ENCODE results near the gene ZNF813.
"Not testable (repeated sequence)": the region's sequence is repeated elsewhere in the genome, so short reads cannot be mapped to it uniquely, and the experiment has no call there.

Gene ZNF813

GRCh38 chr19:53467485-53468262, at the start of gene ZNF813:
ZNF813 (plus strand) TSS chr19:53467733; CDS start chr19:53483823, 16,090 bp downstream.
- in situ Hi-C loops (cut with MboI; ENCODE audit: low sequenced_read_pairs) = no loop called here

GRCh38 chr19:53420520-53421315, 46.8 kb upstream of the ZNF813 start:
- in situ Hi-C loops (cut with MboI; ENCODE audit: low sequenced_read_pairs) = not testable (repeated sequence)

GRCh38 chr19:53422551-53422950, 45.0 kb upstream of the ZNF813 start:
- in situ Hi-C loops (cut with MboI; ENCODE audit: low sequenced_read_pairs) = no loop called here

- in situ Hi-C loops (cut with MboI; ENCODE audit: low sequenced_read_pairs) = not testable (repeated sequence)
Observed at GRCh38 chr19:53423074-53423473, 44.5 kb upstream of the ZNF813 start.

GRCh38 chr19:53423680-53424079, 43.9 kb upstream of the ZNF813 start:
- in situ Hi-C loops (cut with MboI; ENCODE audit: low sequenced_read_pairs) = not testable (repeated sequence)

GRCh38 chr19:53424968-53425597, 42.5 kb upstream of the ZNF813 start:
- in situ Hi-C loops (cut with MboI; ENCODE audit: low sequenced_read_pairs) = no loop called here

- in situ Hi-C loops (cut with MboI; ENCODE audit: low sequenced_read_pairs) = no loop called here
Observed at GRCh38 chr19:53431399-53432087, 36.0 kb upstream of the ZNF813 start, which contains the start of gene ZNF761. ZNF761 (plus strand) TSS chr19:53431984; CDS start chr19:53447269, 15,285 bp downstream.

- in situ Hi-C loops (cut with MboI; ENCODE audit: low sequenced_read_pairs) = no loop called here
Observed at GRCh38 chr19:53432088-53432661, 35.4 kb upstream of the ZNF813 start.

- in situ Hi-C loops (cut with MboI; ENCODE audit: low sequenced_read_pairs) = not testable (repeated sequence)
Observed at GRCh38 chr19:53443809-53444208, 23.7 kb upstream of the ZNF813 start.

- in situ Hi-C loops (cut with MboI; ENCODE audit: low sequenced_read_pairs) = not testable (repeated sequence)
Observed at GRCh38 chr19:53447196-53447595, 20.3 kb upstream of the ZNF813 start.

GRCh38 chr19:53455828-53456227, 11.7 kb upstream of the ZNF813 start:
- in situ Hi-C loops (cut with MboI; ENCODE audit: low sequenced_read_pairs) = no loop called here

GRCh38 chr19:53460131-53460721, 7.3 kb upstream of the ZNF813 start:
- in situ Hi-C loops (cut with MboI; ENCODE audit: low sequenced_read_pairs) = not testable (repeated sequence)

GRCh38 chr19:53461866-53462265, 5.7 kb upstream of the ZNF813 start:
- in situ Hi-C loops (cut with MboI; ENCODE audit: low sequenced_read_pairs) = no loop called here

GRCh38 chr19:53462861-53463260, 4.7 kb upstream of the ZNF813 start:
- in situ Hi-C loops (cut with MboI; ENCODE audit: low sequenced_read_pairs) = no loop called here

- in situ Hi-C loops (cut with MboI; ENCODE audit: low sequenced_read_pairs) = no loop called here
Observed at GRCh38 chr19:53463263-53463662, 4.3 kb upstream of the ZNF813 start.

GRCh38 chr19:53466726-53467484, 628 bp upstream of the ZNF813 start:
- in situ Hi-C loops (cut with MboI; ENCODE audit: low sequenced_read_pairs) = no loop called here

GRCh38 chr19:53468628-53469027, 1.1 kb downstream of the ZNF813 start:
- in situ Hi-C loops (cut with MboI; ENCODE audit: low sequenced_read_pairs) = not testable (repeated sequence)

- in situ Hi-C loops (cut with MboI; ENCODE audit: low sequenced_read_pairs) = no loop called here
Observed at GRCh38 chr19:53471916-53472315, 4.4 kb downstream of the ZNF813 start.

GRCh38 chr19:53474832-53475231, 7.3 kb downstream of the ZNF813 start:
- in situ Hi-C loops (cut with MboI; ENCODE audit: low sequenced_read_pairs) = not testable (repeated sequence)
